GM23338 (cell line): Measurements from ENCODE around the gene PCDHGC4. TPM values are rescaled to one million over a fixed set of nuclear protein-coding genes. Genes with fewer than 3 reads are reported as not detected.

Experiments used
- CREB1 ChIP-seq: fragments of 250-450 bp; sonication (Bioruptor Pico); IDR thresholded peaks from 2 replicates; pipeline ENCODE4 v1.5.0; 2020; ENCODE audit warnings: low read depth, mild to moderate bottlenecking, moderate library complexity
- CTCF ChIP-seq, 2 experiments: fragments of 200-600 bp in 1 of 2; sonication (generic) in 1 of 2; conservative IDR thresholded peaks; 2 replicates each; pipeline versions ENCODE4 v1.5.1 to v1.6.1; 2016 to 2017; ENCODE audit warnings: antibody characterized with exemption in 2 of 2, low read depth in 2 of 2, mild to moderate bottlenecking in 2 of 2, moderate library complexity in 1 of 2
- ETS1 ChIP-seq: IDR thresholded peaks from 2 replicates; pipeline ENCODE4 v1.6.1; 2016; ENCODE audit warnings: antibody characterized with exemption
- EZH2 ChIP-seq: fragments of 200-600 bp; sonication (generic); IDR thresholded peaks from one replicate; pipeline ENCODE4 v1.8.0; 2017; ENCODE audit warnings: antibody characterized with exemption, mild to moderate bottlenecking, low read depth; ENCODE audit not compliant: unreplicated experiment
- EZH2phosphoT487 ChIP-seq: fragments of 200-600 bp; sonication (generic); IDR thresholded peaks from one replicate; pipeline ENCODE4 v1.8.1; 2018; ENCODE audit warnings: antibody characterized with exemption; ENCODE audit not compliant: unreplicated experiment
- JUNB ChIP-seq: IDR thresholded peaks from one replicate; pipeline ENCODE4 v1.6.1; 2016; ENCODE audit warnings: antibody characterized with exemption; ENCODE audit not compliant: unreplicated experiment
- NANOG ChIP-seq: IDR thresholded peaks from 2 replicates; pipeline ENCODE4 v1.6.1; 2016; ENCODE audit warnings: antibody characterized with exemption, borderline replicate concordance
- POLR2AphosphoS5 ChIP-seq: IDR thresholded peaks from 2 replicates; pipeline ENCODE4 v1.6.1; 2016; ENCODE audit warnings: antibody characterized with exemption, low read depth
- ZNF114 ChIP-seq: fragments of 250-450 bp; sonication (Bioruptor Pico); IDR thresholded peaks from 2 replicates; pipeline ENCODE4 v1.5.0; 2020; ENCODE audit warnings: mild to moderate bottlenecking, moderate library complexity
- ZNF331 ChIP-seq: fragments of 250-450 bp; sonication (Bioruptor Pico); IDR thresholded peaks from 2 replicates; pipeline ENCODE4 v1.5.0; 2020; ENCODE audit warnings: low read depth, mild to moderate bottlenecking, moderate library complexity
- ZNF462 ChIP-seq: fragments of 250-450 bp; sonication (Bioruptor Pico); IDR thresholded peaks from 2 replicates; pipeline ENCODE4 v1.5.0; 2020; ENCODE audit warnings: mild to moderate bottlenecking, moderate library complexity
- polyA plus RNA-seq: library from polyadenylated mRNA; unstranded; fragments of >200 nt; fragmentation: Nextera tagmentation; extraction: Ambion mirVana; gene quantifications from 2 replicates; pipeline ENCODE4 v1.2.1, GENCODE V29; 2016
- total RNA-seq: library from RNA; depleted of rRNA; stranded (reverse); fragments of >200 nt; shearing (Covaris generic); gene quantifications from 2 replicates; pipeline ENCODE4 v1.2.3, GENCODE V29; 2014

Gene PCDHGC4
- total and polyA plus RNA-seq, 2 experiments from 2014 or later = 0.31 to 3.0 TPM

GRCh38 chr5:141490271-141490670 is 5.4 kb downstream of the PCDHGC4 start (continued):
- no peak for TF ChIP-seq ZNF462 (CRISPR knock-in tag)
- TF ChIP-seq ZNF114 (CRISPR knock-in tag) = no peak
- no peak for TF ChIP-seq JUNB
- no peak for TF ChIP-seq POLR2AphosphoS5
- no peak for TF ChIP-seq CREB1 (CRISPR knock-in tag)
- TF ChIP-seq NANOG = no peak
- no peak for TF ChIP-seq CTCF (conservative IDR thresholded peaks at IDR 0.05; ENCODE audit: low read depth in 2 of 2)
- TF ChIP-seq ZNF331 = no peak
- TF ChIP-seq EZH2 = no peak
- no peak for TF ChIP-seq ETS1
- no peak for TF ChIP-seq EZH2phosphoT487
